Epithelial cell of esophagus (primary cell): ENCODE results near the gene EIF3B.
"Not testable (repeated sequence)": the region's sequence is repeated elsewhere in the genome, so short reads cannot be mapped to it uniquely, and the experiment has no call there.

ENCODE experiments used
- DNase-seq: peaks from one replicate; pipeline ENCODE4 v3.0.0; 2010; ENCODE audit warnings: low read depth
- H3K4me3 ChIP-seq: 2 replicates; pipeline ENCODE4 v1.5.1; 2011; ENCODE audit warnings: mild to moderate bottlenecking, low read length, control low read depth
- CTCF ChIP-seq: IDR thresholded peaks from 2 replicates; pipeline ENCODE4 v1.5.1; 2011; ENCODE audit warnings: low read depth, mild to moderate bottlenecking, low read length, control low read depth, inconsistent platforms; ENCODE audit not compliant: insufficient read depth; ENCODE audit errors: missing control alignments

Gene EIF3B

GRCh38 chr7:2380461-2380860, 25.8 kb downstream of the EIF3B start:
- DNase-seq: no peak
- no peak for TF ChIP-seq CTCF
- no peak overlapping the region for H3K4me3 ChIP-seq

GRCh38 chr7:2381227-2381626, 26.6 kb downstream of the EIF3B start:
- H3K4me3 ChIP-seq: no peak overlapping the region
- DNase-seq: no peak
- no peak for TF ChIP-seq CTCF

GRCh38 chr7:2381881-2382509, 27.4 kb downstream of the EIF3B start:
- H3K4me3 ChIP-seq: no peak overlapping the region
- no peak for DNase-seq
- TF ChIP-seq CTCF: no peak

GRCh38 chr7:2383543-2384274, 29.1 kb downstream of the EIF3B start:
- no peak overlapping the region for H3K4me3 ChIP-seq
- DNase-seq: no peak
- no peak for TF ChIP-seq CTCF

- TF ChIP-seq CTCF: peak; percentile 17
- no peak overlapping the region for H3K4me3 ChIP-seq
- DNase-seq: peak; percentile 10
Measured at GRCh38 chr7:2384354-2385243, 30.0 kb downstream of the EIF3B start.

- H3K4me3 ChIP-seq: not testable (repeated sequence)
- peak; percentile 32 for DNase-seq
Measured at GRCh38 chr7:2386122-2386521, 31.5 kb downstream of the EIF3B start.

- H3K4me3 ChIP-seq: no peak overlapping the region
- DNase-seq: no peak
- TF ChIP-seq CTCF: no peak
Measured at GRCh38 chr7:2386964-2387669, 32.5 kb downstream of the EIF3B start.
